Esophagus muscularis mucosa (tissue), 4 donors: Measurements from ENCODE around the gene CD47. TPM values are rescaled to one million over a fixed set of nuclear protein-coding genes. Genes with fewer than 3 reads are reported as not detected.

Experiments
- DNase-seq: peaks from one replicate; pipeline ENCODE4 v3.0.0-alpha.2; 2017; ENCODE audit errors: extremely low spot score
- H3K27ac ChIP-seq, 4 donors: fragments of 200-600 bp; sonication (generic); replicated peaks in 1 of 4; 1 replicate in 3 of 4; 2 replicates in 1 of 4; pipeline ENCODE4 v1.5.1; 2016 to 2019; ENCODE audit warnings: mild to moderate bottlenecking in 1 of 4
- H3K27me3 ChIP-seq, 4 donors: fragments of 200-600 bp; sonication (generic); one replicate each; pipeline versions ENCODE4 v1.5.1 to v1.6.0; 2016 to 2019
- H3K36me3 ChIP-seq, 4 donors: fragments of 200-600 bp; sonication (generic); one replicate each; pipeline ENCODE4 v1.5.1; 2016 to 2019
- H3K4me1 ChIP-seq, 4 donors: fragments of 200-600 bp; sonication (generic); one replicate each; pipeline ENCODE4 v1.5.1; 2016 to 2019
- H3K4me3 ChIP-seq, 4 donors: fragments of 200-600 bp; sonication (generic); 1 replicate in 2 of 4; 2 replicates in 2 of 4; pipeline ENCODE4 v1.5.1; 2016 to 2019; ENCODE audit warnings: mild to moderate bottlenecking in 4 of 4, moderate library complexity in 1 of 4
- H3K9me3 ChIP-seq, 4 donors: fragments of 200-600 bp; sonication (generic); 1 replicate in 3 of 4; 2 replicates in 1 of 4; pipeline ENCODE4 v1.5.1; 2016 to 2019
- CTCF ChIP-seq, 3 experiments: fragments of 200-600 bp in 2 of 3; fragments of 450-650 bp in 1 of 3; sonication (generic) in 2 of 3; IDR thresholded peaks; one replicate each; pipeline ENCODE4 v1.5.1; 2017 to 2019; ENCODE audit warnings: antibody characterized with exemption in 3 of 3, mild to moderate bottlenecking in 2 of 3, moderate library complexity in 1 of 3
- EP300 ChIP-seq: sonication (generic); formaldehyde crosslinking; IDR thresholded peaks from one replicate; pipeline ENCODE4 v1.6.1; 2017; ENCODE audit warnings: antibody characterized with exemption
- POLR2A ChIP-seq: fragments of 450-650 bp; IDR thresholded peaks from one replicate; pipeline ENCODE4 v1.6.1; 2017; ENCODE audit warnings: antibody characterized with exemption, moderate library complexity, mild to moderate bottlenecking, low read depth
- POLR2AphosphoS5 ChIP-seq, 2 donors: sonication (generic); formaldehyde crosslinking; IDR thresholded peaks; one replicate each; pipeline ENCODE4 v1.6.1; 2017; ENCODE audit warnings: antibody characterized with exemption in 2 of 2
- WGBS: methylation state at CpG from one replicate; pipeline ENCODE4 v1.1.5; 2018; 5-methylcytosine and 5-hydroxymethylcytosine counted together
- intact Hi-C: fragments of 100-400 bp; cut with DNase I; formaldehyde crosslinking; loops from one replicate; pipeline ENCODE4 v1.15.1; 2023
- total RNA-seq, 4 donors: library from RNA; depleted of rRNA; stranded (reverse); fragments of >200 nt; gene quantifications; one replicate each; pipeline versions ENCODE4 v1.1.0 to v1.2.1, GENCODE V29; 2016

Gene CD47
- total RNA-seq, 4 donors from 2014 or later: 31.6 to 57.7 (median 49.7) TPM

GRCh38 chr3:108124337-108125152 lies 33.7 kb upstream of the CD47 start:
- H3K9me3 ChIP-seq: no peaks in the 10 kb centered on the region
- 73% methylated on average over 10 of the region's 10 CpGs for WGBS
- H3K4me3 ChIP-seq: no peak overlapping the region
- no peak overlapping the region for H3K27ac ChIP-seq
- no peaks in the 10 kb centered on the region for H3K36me3 ChIP-seq
- TF ChIP-seq POLR2AphosphoS5 (IDR thresholded peaks at IDR 0.05) (no peak), CTCF (IDR thresholded peaks at IDR 0.05) (no peak), EP300 (no peak), POLR2A (no peak)
- intact Hi-C loops: no loop called here
- H3K4me1 ChIP-seq: no peaks in the 10 kb centered on the region
- DNase-seq: no peak
- no peaks in the 10 kb centered on the region for H3K27me3 ChIP-seq

GRCh38 chr3:108123326-108123725 lies 32.5 kb upstream of the CD47 start:
- intact Hi-C loops: no loop called here
- H3K36me3 ChIP-seq: no peaks in the 10 kb centered on the region

GRCh38 chr3:108122276-108122675 lies 31.4 kb upstream of the CD47 start:
- peaks cover 0 to 6% (median under 1%) of the 10 kb centered on the region in 4 donors for H3K4me1 ChIP-seq
- TF ChIP-seq CTCF (IDR thresholded peaks at IDR 0.05) (no peak), POLR2AphosphoS5 (IDR thresholded peaks at IDR 0.05) (no peak), EP300 (no peak), POLR2A (no peak)
- H3K4me3 ChIP-seq: no peak overlapping the region
- intact Hi-C loops: no loop called here
- WGBS: 86% methylated on average over 3 of the region's 3 CpGs
- no peaks in the 10 kb centered on the region for H3K36me3 ChIP-seq
- no peaks in the 10 kb centered on the region for H3K9me3 ChIP-seq
- DNase-seq: no peak
- H3K27me3 ChIP-seq: no peaks in the 10 kb centered on the region
- H3K27ac ChIP-seq: no peak overlapping the region

More at GRCh38 chr3:108123326-108123725, 32.5 kb upstream of the CD47 start:
- Histone ChIP-seq H3K4me3 (no peak overlapping the region), H3K27me3 (no peaks in the 10 kb centered on the region), H3K4me1 (no peaks in the 10 kb centered on the region), H3K27ac (no peak overlapping the region), H3K9me3 (no peaks in the 10 kb centered on the region)
- no peak for TF ChIP-seq POLR2AphosphoS5 (IDR thresholded peaks at IDR 0.05)
- TF ChIP-seq CTCF (IDR thresholded peaks at IDR 0.05): no peak
- TF ChIP-seq EP300: no peak
- no peak for TF ChIP-seq POLR2A
- no peak for DNase-seq
- WGBS: 39% methylated on average over 3 of the region's 3 CpGs

- DNase-seq: no peak
- no peaks in the 10 kb centered on the region for H3K36me3 ChIP-seq
- no peak for TF ChIP-seq POLR2A
- TF ChIP-seq EP300: no peak
- TF ChIP-seq POLR2AphosphoS5 (IDR thresholded peaks at IDR 0.05): no peak
- no peak for TF ChIP-seq CTCF (IDR thresholded peaks at IDR 0.05)
- peaks cover 0 to 9% (median 2%) of the 10 kb centered on the region in 4 donors for H3K4me1 ChIP-seq
- H3K9me3 ChIP-seq: no peaks in the 10 kb centered on the region
- no peak overlapping the region for H3K4me3 ChIP-seq
- intact Hi-C loops: no loop called here
- WGBS: 89% methylated on average over 3 of the region's 3 CpGs
- no peaks in the 10 kb centered on the region for H3K27me3 ChIP-seq
- H3K27ac ChIP-seq: no peak overlapping the region
Measured at GRCh38 chr3:108119398-108120104, 28.7 kb upstream of the CD47 start.
